Stimulated activated CD4-positive, alpha-beta T cell treated with anti-CD3 and anti-CD28 coated beads, Interleukin-2, amount 100 ng/mL, for 48 hours (primary cell): ENCODE data around the gene GALNT9.

Experiments used
- DNase-seq, 2 donors: peaks; one replicate each; pipeline ENCODE4 v3.0.0-alpha.2; 2020

The GALNT9 gene

DNA sequence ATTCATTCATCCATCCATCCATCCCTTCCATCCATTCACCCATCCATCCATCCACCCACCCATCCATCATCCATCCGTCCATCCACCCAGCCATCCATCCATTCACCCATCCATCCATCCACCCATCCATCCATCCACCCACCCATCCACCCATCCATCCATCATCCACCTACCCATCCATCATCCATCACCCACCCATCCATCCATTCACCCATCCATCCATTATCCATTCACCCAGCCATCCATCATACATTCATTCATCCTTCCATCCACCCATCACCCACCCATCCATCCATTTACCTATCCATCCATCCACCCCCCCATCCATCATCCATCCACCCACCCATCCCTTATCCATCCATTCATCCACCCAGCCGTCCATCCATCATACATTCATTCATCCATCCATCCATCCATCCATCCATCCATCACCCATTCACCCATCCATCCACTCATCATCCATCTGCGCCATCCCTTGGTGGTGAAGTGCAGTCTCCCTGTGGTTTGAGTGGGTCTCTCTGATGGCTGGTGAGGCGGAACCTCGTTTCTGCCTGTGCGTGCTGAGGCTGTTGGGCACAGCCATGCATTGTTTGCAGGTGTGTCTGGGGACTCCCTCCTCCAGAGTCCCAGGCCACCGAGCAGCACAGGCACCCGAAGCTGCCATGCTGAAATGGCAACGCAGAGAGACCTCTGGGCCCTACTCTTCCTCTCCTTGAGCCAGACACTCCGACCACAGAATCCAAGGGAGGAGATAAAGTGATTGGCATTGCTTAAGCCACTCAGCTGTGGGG, 162.4 kb downstream of the GALNT9 start:
- no peak for DNase-seq

DNA sequence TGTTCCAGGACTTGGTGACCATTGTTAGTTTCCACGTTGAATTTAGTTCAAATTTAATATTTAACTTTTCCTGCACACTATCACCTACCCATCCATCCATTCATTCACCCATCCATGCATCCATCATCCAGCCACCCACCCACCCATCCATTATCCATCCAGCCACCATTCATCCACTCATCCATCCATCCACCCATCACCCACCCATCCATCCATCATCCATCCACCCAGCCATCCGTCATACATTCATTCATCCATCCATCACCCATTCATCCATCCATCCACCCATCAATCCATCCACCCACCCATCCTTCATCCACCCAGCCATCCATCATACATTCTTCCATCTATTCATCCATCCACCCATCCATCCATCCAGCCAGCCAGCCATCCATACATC, 163.3 kb downstream of the GALNT9 start:
- no peak for DNase-seq

DNA sequence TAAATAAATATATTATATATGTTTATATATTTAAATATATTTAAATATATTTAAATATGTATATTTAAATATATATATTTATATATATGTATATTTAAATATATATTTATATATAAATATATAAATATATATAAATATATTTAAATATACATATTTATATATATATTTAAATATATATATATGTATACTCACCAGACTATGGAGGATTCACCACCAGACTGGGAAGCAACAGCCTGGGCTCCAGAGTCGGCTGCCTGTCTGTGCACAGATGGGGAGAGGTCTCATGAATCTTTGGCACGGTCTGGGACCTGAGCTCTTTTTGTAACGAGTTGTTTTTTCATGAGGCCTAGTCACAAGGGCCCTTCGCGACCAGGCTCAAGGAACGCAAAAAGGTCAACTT, 163.8 kb downstream of the GALNT9 start:
- no peak for DNase-seq

DNA sequence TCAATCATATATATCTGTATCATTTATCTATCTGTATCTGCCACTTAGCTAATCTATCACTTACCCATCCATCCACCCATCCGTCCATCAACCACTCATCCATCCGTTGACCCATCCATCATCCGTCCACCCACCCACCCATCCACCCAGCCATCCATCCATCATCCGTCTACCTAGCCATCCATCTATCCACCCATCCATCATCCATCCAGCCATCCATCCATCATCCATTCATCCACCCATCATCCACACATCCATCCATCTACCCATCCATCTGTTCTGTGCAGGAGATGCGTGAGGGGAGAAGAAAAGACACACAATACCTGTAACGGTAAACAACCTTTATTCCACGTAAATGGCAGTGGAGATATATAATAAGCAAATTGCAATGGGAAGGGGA, 165.0 kb downstream of the GALNT9 start:
- no peak for DNase-seq

DNA sequence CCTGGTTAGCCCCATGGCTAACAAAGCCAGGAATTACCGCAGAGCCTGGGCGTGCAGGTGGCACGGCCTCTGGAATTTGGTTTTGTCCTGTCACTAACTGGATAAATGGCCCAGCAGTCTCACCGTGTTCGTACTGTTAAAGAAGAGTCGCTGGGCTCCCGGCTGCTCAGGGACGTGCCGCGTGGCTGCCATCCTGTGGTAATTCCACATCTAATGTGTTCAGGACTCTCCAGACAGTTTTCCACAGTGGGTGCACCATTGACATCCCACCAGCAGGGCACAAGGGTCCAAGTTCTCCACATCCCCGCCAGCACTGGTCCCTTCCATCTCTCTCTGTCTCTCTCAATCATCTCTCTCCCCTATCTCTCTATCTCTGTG, 165.5 kb downstream of the GALNT9 start:
- DNase-seq: no peak

DNA sequence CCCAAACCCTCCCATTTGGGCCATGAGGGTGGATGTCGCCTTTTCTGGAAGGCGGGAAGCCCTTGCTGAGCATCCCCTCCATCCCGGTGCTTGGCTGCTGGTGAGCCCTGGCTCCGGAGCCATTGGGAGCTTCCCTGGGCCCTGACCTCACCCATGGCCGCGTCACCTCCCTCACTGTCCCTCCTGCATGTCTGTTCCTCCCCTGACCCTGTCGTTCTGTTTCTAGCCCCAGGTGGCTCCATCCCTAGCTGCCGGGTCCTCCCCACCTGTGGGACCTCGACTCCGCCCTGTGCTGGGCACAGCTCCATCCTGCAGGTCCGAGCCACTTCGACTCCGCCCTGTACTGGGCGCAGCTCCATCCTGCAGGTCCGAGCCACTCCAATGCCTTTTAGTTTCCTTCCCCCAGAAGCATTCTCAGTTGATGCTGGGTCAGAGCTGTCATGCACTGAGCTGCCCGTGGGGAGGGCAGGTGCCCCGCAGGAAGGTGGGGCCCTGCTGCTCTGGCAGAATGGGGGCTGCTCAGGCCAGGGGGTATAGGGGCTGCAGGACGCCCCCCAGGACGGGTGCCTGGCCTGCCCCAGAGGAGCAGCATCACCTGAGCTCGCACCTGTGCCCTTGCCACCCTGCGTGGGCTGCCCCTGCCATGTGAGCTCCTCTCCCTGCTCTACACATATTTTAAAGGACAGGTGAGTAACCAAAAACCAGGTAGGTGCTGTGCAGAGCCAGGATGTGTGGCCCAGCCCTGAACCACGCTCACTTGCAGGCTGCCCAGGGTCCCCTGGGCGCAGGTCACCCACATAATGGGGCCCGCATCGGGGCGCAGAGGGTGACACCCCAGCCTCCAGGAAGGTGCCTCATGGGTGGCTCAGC, 166.1 kb downstream of the GALNT9 start:
- DNase-seq: no peak

DNA sequence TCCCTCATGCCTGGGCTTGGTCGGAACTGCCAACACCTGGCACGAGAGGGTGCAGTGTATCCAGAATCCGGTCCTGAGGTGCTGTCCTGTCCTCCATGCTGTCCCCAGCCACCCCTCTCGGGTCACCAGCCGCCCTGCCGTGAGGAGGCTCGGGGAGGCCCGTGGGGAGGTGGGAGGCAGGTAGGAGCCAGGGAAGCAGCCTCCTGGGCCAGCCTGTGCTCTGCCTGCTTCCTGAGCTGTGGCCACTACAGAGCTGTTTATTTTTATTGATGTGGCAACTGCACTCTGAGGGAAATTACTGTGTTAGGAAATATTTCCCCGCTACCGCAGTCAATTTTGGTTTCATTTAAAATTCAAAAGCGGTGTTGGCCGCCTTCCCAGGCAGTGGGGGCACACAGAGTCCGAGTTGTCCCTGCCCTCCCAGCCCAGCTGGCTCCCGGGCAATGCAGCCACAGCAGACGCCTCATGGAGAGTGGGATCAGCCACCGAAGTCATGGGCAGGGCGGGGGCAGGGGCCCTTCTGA, 166.8 kb downstream of the GALNT9 start:
- no peak for DNase-seq

DNA sequence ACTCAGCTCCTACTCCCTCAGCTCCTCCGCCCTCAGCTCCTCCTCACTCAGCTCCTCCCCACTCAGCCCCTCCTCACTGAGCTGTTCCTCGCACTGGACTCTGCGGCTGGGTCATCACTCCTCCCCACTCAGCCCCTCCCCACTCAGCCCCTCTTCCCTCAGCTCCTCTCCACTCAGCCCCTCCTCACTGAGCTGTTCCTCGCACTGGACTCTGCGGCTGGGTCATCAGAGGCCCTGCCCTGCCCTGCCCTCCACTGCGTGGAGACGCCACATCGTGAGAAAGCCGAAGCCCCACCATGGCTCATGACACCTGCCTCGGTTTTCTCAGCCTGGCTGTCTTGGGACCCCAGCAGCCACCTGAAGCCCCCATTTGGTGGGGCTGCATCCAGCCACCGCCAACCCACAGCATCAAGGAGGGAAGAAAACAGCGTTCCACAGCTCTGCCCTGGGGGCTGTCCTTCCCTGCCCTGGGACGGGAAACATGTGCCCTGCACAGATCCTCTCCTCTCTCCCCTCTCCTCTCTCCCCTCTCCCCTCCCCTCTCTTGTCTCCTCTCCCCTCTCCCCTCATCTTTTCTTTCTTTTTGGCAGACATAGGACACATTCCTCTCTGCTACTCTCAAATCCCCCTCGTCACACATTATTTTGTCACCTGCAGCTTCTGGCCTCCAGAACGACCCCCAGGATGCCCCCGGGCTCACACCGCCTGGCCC, 167.4 kb downstream of the GALNT9 start:
- no peak for DNase-seq

DNA sequence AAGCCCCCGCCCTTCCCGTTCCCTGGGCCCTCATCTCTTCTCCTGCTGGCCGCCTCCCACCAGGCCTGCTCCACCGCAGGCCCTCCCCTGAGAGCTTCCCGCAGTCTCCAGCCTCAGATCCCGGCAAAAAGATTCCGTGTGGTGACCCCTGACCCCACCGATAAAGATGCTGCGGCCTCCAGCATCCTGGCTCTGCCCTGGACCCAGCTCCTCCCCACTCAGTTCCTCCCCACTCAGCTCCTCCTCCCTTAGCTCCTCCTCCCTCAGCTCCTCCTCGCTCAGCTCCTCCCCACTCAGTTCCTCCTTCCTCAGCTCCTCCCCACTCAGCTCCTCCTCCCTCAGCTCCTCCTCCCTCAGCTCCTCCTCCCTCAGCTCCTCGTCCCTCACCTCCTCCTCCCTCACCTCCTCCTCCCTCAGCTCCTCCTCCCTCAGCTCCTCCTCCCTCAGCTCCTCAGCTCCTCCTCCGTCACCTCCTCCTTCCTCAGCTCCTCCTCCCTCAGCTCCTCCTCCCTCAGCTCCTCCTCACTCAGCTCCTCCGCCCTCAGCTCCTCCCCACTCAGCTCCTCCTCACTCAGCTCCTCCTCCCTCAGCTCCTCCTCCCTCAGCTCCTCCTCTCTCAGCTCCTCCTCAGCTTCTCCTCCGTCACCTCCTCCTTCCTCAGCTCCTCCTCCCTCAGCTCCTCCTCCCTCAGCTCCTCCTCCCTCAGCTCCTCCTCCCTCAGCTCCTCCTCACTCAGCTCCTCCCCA, 168.2 kb downstream of the GALNT9 start:
- DNase-seq: no peak

DNA sequence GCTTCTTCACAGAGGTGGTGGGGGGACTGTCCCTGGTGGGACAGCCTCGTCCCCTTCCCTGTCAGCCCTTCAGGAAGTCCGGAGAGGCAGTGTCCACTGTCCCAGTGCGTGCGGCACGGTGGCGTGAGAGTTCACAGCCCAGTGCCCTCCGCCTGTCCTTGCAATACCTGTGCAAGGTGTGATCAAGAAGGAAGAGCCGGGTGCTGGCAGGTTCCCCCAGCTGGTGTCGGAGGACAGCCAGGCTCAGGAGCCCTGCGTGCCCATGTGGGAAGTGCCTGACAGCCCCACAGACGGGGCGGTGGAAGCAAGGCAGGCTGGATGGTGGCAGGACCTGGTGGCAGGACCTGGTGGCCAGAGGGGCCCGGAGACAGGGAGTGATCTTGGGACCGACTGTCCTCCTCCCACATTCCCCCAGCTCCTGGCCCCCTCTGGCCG, 168.8 kb downstream of the GALNT9 start:
- no peak for DNase-seq

DNA sequence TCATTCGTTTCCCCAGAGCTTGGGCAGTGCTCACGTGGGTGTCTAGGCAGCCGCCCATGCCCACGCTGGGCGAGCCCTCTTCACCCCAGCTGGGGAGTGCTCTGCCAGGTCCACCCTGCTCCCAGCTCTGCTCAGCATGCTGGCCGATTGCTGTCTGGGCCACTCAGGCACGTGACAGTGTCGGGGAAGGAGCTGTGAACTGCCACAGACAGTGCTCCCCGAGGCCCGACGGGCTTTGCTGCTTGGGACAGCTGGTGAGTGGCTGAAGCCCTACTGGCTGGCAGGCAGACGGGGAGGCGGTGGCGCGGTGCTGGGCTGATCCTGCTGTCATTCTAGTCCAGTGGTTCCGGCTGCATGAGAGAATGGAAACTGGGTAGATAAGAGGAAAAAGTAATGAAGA, 169.4 kb downstream of the GALNT9 start:
- DNase-seq: no peak

DNA sequence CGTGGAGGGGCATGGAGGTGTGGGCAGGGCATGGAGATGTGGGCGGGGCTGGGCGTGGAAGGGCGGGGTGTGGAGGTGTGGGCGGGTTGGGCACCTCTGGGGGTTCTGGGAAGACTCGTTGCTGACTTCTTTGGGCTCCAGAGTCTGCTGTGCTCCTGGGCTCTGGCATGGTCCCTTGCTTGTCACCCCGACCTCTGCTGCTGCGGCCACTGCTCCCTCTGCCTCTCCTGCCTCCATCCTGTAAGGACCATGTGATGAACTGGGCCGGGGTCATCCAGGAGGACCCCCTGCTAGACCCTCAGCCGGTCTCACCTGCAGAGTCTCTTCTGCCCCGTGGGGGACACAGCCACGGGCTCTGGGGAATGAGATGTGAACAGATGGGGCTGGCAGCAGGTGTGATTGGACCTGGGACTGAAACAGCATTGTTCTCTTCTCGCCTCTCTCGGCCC, 169.8 kb downstream of the GALNT9 start:
- no peak for DNase-seq

DNA sequence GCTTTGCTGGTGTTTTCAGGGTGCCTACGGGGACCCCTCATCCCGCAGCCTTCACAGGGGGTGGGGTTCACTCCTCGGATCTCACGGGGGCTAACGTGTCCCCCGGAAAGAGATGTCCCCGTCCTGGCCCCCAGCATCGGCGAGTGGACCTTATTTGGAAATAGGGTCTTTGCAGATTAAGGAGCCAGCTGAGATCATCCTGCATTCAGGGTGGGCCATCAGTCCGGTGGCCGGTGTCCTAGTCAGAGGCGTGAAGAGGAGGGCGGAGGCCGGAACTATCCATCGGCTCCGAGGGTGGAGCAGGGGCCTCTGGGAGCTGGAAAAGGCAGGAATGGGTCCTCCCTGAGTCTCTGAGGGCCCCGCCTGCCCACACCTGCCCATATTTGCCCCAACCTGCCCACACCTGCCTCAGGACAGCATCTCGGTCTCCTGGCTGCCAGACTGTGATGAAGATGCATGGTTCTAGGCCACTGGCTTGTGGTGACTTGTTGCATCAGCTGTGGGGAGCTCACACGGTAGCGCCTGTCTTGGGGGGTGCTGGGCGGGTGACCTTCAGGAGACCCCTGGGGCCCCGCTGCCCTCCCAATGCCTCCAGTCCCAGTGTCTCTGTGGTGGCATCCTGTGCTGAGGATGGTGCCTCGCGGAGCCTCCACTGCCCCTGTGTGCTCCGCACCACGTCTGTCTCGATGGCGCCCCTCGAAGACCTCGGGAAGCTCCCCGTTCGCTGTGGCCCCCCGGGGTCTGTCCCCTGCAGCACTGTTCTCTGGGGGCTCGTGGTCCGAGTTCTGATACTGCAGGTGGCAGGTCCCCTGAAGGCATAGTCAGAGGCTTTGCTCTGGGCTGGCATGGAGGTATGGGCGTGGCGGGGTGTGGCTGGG, 170.5 kb downstream of the GALNT9 start:
- DNase-seq: no peak

DNA sequence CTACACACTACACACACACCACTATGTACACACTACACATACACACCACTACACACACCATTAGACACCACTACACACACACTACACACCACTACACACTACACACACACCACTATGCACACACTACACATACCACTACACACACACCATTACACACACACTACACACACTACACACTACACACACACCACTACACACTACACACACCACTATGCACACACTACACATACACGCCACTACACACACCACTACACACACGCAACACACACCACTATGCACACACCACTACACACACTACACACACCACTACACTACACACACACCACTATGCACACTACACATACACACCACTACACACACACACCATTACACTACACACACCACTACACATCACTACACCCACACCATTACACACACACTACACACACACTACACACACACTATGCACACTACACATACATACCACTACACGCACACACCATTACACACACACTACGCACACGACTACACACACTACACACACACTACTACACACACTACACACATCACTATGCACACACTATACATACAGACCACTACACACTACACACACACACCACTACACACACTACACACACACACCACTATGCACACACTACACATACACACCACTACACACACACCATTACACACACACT, 171.5 kb downstream of the GALNT9 start:
- no peak for DNase-seq

DNA sequence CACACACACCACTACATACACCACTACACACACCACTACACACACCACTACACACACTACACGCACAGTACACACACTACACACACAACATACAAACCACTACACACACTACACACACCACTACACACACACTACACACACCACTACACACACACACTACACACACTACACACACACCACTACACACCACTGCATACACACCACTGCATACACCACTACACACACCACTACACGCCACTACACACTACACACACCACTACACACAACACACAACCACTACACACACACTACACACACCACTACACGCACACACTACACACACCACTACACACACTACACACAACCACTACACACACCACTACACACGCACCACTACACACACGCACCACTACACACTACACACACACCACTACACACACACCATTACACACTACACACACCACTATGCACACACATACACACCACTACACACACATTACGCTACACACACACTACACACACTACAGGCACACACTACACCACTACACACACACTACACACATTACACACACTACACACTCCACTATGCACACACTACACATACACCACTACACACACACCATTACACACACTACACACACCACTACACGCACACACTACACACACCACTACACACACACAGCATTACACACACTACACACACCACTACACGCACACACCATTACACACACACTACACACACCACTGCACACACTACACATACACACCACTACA, 172.6 kb downstream of the GALNT9 start:
- no peak for DNase-seq

DNA sequence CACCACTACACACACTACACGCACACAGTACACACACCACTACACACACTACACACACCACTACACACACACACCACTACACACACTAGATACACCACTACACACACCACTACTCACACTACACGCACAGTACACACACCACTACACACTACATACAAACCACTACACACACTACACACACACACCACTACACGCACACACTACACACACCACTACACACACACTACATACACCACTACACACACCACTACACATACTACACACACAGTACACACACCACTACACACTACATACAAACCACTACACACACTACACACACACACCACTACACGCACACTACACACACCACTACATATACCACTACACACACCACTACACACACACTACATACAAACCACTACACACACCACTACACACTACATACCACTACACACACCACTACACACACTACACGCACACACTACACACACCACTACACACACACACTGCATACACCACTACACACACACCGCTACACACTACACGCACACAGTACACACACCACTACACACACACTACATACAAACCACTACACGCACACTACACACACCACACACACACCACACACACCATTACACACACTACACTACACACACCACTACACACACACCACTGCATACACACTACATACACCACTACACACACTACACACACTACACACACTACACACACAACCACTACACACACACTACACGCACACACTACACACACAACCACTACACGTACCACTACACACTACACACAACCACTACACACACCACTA, 173.4 kb downstream of the GALNT9 start:
- no peak for DNase-seq

DNA sequence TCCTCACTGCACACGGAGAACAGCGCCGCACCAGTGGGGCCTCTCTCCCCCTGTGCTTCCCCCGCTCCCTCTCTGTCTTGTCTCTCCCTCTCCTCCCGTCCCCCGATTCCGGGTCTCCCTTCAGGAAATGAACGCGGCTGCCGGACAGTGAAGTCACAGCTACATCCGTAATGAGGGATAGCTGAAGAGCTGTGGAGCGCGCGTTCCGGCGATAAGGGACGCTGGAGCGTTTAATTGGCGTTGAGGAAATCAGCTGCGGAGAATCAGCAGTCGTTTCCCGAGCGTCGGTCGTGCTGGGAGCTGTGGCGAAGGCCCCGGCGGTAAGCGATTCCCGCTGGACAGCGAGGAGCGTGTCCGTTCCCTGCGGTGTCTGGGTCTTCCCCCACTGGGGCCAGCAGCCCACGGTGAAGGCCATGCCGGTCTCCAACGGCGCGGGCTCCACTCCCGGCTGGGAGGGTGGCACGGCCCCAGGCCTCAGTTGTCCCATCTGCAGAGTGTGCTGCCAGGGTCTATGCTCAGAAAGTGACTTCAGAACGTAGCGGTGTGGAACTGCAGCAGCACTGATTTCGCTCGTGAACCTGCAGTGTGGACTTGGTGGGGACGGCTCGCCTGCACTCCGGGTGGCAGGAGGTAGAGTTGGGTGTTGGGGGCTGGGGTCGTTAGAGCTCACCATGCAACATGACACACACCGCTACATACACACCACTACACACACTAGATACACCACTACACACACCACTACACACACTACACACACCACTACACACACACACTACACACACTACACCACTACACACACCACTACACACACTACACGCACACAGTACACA, 174.2 kb downstream of the GALNT9 start:
- DNase-seq: no peak

DNA sequence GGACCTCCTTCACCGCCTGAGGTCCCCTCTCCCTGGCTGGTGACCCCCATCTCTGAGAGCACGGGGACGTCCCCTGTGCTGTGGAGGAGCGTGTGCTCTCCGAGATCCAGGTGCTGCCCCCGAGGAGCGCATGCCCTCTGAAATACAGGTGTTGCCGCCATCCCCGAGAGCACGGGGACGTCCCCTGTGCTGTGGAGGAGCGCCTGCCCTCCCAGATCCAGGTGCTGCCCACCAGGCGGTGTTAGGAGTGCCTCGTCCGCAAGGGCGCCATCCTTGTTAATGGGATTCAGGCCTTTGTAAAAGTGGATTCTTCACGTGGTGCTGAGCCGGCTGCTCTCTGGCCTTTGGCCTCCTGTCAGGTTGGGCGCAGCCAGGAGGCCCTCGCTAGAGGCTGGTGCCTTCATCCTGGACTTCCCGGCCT, 175.0 kb downstream of the GALNT9 start:
- no peak for DNase-seq
